ENCODE measurements around the gene ITPKB.

- TF ChIP-seq, protein P1, sequence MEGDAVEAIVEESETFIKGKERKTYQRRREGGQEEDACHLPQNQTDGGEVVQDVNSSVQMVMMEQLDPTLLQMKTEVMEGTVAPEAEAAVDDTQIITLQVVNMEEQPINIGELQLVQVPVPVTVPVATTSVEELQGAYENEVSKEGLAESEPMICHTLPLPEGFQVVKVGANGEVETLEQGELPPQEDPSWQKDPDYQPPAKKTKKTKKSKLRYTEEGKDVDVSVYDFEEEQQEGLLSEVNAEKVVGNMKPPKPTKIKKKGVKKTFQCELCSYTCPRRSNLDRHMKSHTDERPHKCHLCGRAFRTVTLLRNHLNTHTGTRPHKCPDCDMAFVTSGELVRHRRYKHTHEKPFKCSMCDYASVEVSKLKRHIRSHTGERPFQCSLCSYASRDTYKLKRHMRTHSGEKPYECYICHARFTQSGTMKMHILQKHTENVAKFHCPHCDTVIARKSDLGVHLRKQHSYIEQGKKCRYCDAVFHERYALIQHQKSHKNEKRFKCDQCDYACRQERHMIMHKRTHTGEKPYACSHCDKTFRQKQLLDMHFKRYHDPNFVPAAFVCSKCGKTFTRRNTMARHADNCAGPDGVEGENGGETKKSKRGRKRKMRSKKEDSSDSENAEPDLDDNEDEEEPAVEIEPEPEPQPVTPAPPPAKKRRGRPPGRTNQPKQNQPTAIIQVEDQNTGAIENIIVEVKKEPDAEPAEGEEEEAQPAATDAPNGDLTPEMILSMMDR (IDR thresholded peaks at IDR 0.05): no peak
- no peak for TF ChIP-seq POLR2A (IDR thresholded peaks at IDR 0.05)
These were observed 9.0 kb downstream of the ITPKB start for GRCh38 chr1:226730071-226730470.

Measured in heart left ventricle (tissue), 13 donors.